GM18498 (cell line): Measurements from ENCODE around the gene GNAL.
A peak's percentile ranks its signal among the peaks of the same experiment; 100 is the strongest.

Experiments used
- ATAC-seq: cut with Tn5 transposase; IDR thresholded peaks from one replicate; pipeline ENCODE4 v1.9.1; 2021; ENCODE audit warnings: mild to moderate bottlenecking, moderate library complexity; ENCODE audit not compliant: unreplicated experiment

GNAL gene

DNA sequence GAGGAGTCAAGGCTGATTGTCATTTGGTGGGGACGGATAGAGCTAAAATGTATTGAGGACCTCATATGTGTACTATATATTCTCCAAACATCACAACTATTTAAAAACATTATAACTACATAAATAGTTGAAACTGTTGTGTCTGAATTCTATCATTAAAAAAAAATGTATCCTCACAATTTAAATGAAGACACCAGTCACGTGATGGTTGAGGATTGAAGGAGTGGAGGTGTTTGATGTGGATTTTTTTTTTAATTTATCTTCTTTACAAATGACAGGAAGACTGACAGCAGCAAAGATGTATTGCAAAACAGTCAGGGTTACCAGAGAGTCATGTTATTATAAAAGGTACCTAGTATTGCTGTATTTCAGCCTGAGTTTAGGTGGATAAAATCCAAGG lies 30.0 kb downstream of the GNAL start:
- no peak for ATAC-seq

- no peak for ATAC-seq
Measured at GRCh38 chr18:11719621-11720020, 30.6 kb downstream of the GNAL start.

DNA sequence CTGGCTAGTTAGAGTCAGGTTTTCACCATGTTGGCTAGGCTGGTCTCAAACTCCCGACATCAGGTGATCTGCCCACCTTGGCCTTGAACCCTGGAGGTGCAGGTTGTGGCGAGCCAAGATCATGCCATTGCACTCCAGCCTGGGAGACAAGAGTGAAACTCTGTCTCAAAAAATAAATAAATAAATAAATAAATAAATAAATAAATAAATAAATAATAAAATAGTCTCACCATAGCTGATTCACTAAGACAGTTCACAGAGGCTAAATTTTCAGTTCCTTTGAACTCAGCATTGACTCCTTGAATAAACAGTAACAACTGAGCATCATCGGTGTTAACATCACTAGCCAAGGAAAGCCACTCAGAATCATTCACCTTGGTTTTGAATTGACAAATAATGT lies 32.7 kb downstream of the GNAL start:
- no peak for ATAC-seq

GRCh38 chr18:11724781-11725180 lies 35.7 kb downstream of the GNAL start:
- ATAC-seq, result no peak

DNA sequence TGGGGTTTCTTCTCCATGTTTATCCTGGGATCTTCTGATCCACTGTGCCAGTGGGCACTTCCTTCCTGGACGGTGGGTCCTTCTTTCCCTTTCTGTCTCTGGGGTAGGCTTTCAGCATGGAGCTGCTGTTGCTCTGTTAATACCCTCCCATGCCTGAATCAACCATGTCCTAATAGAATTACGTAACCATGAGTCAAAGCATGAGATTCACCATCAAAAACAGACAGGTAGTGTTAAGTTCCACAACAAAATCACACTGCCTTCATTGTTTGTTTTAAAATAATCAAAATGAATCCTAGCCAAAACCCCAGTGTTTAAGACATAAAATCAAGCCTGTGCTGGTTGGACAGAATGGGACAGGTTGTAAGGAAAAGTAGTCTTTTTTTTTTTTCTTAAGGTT lies 37.5 kb downstream of the GNAL start:
- ATAC-seq, result no peak

GRCh38 chr18:11728249-11728648 lies 39.2 kb downstream of the GNAL start:
- no peak for ATAC-seq

GRCh38 chr18:11729556-11729955 lies 40.5 kb downstream of the GNAL start:
- no peak for ATAC-seq

GRCh38 chr18:11733031-11733430 lies 44.0 kb downstream of the GNAL start:
- ATAC-seq, result peak; percentile 74

DNA sequence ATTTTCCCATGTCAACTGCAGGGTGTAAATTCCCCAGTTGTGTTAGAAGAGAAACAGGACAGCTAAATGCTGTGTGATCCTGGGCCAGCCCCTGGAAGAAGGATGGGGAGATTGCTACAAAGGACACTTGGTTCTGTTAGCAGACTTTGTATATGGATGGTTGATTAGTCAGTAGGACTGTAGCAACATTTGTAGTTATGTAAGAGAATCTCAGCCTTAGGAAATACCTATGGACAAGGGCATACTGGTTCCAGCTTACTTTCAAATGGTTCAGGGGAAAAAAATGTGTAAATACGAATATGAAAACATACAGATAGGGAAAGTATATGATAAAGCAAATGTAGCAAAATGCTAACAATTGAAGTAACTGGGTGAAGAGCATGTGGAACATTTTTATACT lies 47.6 kb downstream of the GNAL start:
- ATAC-seq, result no peak

- ATAC-seq, result no peak
Measured at GRCh38 chr18:11739893-11740292, 50.8 kb downstream of the GNAL start.

- no peak for ATAC-seq
Measured at GRCh38 chr18:11740461-11740860, 51.4 kb downstream of the GNAL start.

- ATAC-seq, result peak; percentile 48
Measured at GRCh38 chr18:11741505-11742145, 52.6 kb downstream of the GNAL start.

DNA sequence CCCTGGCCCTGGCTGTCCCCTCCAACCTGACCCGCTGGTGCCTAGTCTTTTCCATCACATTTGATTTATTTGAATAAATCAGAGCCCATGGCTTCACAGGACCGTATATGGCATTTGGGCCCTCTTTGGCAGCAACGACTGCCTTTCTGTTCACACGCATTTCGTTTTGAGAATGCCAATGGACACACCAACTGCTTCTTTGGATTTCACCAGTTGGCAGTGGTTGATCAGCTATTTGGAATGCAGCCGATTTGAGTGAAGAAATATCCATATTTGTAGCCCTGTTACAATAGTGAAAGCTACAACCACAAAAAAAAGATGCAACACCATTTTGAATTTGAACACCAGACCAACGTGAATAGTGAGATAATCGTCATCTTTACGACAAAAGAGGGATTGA lies 56.5 kb downstream of the GNAL start:
- no peak for ATAC-seq

DNA sequence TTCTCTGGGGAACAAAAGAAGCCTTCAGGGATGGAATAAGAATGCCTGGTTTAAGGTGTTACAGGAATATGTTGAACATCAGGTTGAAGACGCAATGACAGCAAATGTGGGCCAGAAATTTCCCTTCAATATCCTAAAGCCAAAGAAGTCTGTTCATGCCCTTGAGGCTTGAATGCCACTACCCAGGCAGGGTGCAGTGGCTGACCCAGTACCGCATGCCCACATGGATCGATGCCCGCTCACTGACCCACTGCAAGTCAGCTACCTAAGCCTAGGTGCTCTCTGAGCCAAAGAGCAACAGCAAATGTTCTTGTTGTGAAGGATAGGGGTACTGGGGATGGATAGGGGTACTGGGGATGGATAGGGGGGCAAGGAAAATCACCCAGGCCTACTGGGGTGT lies 58.2 kb downstream of the GNAL start:
- ATAC-seq, result no peak

GRCh38 chr18:11747731-11748130 lies 58.7 kb downstream of the GNAL start:
- no peak for ATAC-seq

- ATAC-seq, result no peak
Measured at GRCh38 chr18:11749305-11749704, 60.2 kb downstream of the GNAL start.

DNA sequence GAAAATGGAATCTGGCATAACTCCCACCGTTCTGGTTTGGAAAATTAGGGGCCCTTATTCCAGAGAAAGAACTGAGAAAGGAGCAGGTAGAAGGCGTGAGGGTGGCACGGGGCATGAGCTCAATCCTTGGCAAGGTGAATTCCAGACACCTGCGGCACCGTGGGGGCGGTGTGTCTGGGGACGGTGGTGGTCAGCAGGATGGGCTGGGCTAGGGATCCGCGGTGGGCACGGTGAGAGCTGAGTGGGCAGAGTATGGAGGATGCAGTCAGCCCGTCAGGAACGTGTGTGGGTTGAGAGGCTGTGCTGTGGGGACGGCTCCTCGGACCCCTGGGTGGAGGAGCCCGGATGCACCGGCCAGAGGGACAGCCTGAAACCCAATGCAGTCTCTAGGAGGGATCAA lies 61.1 kb downstream of the GNAL start:
- ATAC-seq, result no peak

GRCh38 chr18:11750581-11751310 lies 61.7 kb downstream of the GNAL start:
- ATAC-seq, result no peak

GRCh38 chr18:11751341-11752115 lies 62.5 kb downstream of the GNAL start:
- no peak for ATAC-seq

DNA sequence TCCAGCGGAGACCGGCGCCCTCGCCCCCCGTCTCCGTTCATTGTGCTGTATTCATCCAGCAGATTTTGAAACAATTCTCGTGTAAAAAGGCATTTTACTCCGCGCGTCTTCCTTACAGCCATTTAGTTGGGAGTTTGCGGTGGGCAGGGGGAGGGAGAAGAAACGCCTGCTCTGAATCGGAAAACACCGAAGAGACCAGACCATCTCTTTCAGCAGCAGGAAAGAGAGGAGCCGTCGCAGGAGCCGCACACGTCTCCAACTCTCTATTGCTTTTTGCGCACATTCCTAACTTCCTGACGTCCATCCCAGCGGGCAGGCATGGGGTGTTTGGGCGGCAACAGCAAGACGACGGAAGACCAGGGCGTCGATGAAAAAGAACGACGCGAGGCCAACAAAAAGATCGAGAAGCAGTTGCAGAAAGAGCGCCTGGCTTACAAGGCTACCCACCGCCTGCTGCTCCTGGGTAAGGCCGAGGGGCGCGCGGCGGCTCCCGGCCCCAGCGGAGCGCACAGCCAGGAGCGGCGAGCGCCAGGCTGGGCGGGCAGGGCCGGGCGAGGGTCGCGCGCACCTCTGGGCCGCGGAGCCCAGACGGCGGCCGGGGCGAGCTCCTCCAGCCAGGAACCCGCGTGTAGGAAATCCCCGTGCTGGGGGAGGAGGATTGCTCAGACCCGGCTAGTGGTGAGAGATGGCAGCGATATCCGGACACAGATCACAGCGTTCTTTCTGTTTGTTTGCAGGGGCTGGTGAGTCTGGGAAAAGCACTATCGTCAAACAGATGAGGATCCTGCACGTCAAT lies 63.2 kb downstream of the GNAL start:
- no peak for ATAC-seq

- ATAC-seq, result no peak
Measured at GRCh38 chr18:11754979-11755378, 65.9 kb downstream of the GNAL start.
